ENCODE data around the gene ITGA1. TPM values are rescaled to one million over a fixed set of nuclear protein-coding genes. Genes with fewer than 3 reads are reported as not detected.

ITGA1 gene
- total RNA-seq, 4 donors from 2014 or later = 219 to 326 (median 240) TPM

DNA sequence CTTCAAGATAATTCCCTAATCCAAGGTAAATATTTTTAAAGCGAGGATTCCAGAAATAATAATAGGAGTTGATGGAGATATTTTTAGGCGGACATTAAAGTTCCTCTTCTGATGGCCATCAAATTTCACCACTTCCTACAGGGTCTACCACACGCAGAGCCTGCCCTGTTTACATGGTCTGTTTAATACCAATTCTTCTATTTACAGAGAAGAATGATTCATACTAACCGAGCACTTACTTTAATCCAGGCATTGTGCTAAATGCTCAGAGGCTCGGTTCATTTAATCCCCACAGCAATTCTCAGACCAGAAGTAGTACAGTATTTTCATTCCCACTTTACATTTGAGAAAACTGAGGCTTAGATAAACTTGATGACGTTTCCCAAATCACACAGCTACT is 3.0 kb upstream of the ITGA1 start:
- 52 to 60% methylated on average over 6 of the region's 6 CpGs for whole genome bisulfite sequencing, 2 donors (ENCODE audit: low coverage in 1 of 2)
- Histone ChIP-seq H3K27me3 (no peaks in the 10 kb centered on the region), H3K9me3 (no peaks in the 10 kb centered on the region), H3K4me3 (no peak overlapping the region), H3K4me1 (peaks cover 0 to 11% (median 0%) of the 10 kb centered on the region in 3 donors), H3K27ac (no peak overlapping the region), H3K36me3 (no peaks in the 10 kb centered on the region)
- ATAC-seq = no peak
- TF ChIP-seq CTCF (IDR thresholded peaks at IDR 0.05) (no peak), POLR2AphosphoS5 (IDR thresholded peaks at IDR 0.05) (no peak), EP300 (IDR thresholded peaks at IDR 0.05) (no peak), POLR2A (IDR thresholded peaks at IDR 0.05) (no peak)

GRCh38 chr5:52786391-52786790 is 1.3 kb upstream of the ITGA1 start:
- Histone ChIP-seq H3K4me3 (no peak overlapping the region), H3K4me1 (peaks cover 0 to 17% (median 0%) of the 10 kb centered on the region in 3 donors), H3K9me3 (no peaks in the 10 kb centered on the region), H3K36me3 (no peaks in the 10 kb centered on the region), H3K27me3 (no peaks in the 10 kb centered on the region), H3K27ac (peak overlapping the region; percentile 78 to 96 (median 93))
- TF ChIP-seq POLR2A (IDR thresholded peaks at IDR 0.05) (no peak), CTCF (IDR thresholded peaks at IDR 0.05) (no peak), POLR2AphosphoS5 (IDR thresholded peaks at IDR 0.05) (no peak)
- no peak for ATAC-seq
- WGBS, 2 donors (ENCODE audit: low coverage in 1 of 2) = 18 to 23% methylated on average over 4 of the region's 4 CpGs

- Histone ChIP-seq H3K27me3 (no peaks in the 10 kb centered on the region), H3K4me3 (peak overlapping the region; percentile 64 to 77), H3K27ac (peak overlapping the region; percentile 78 to 96 (median 93)), H3K36me3 (no peaks in the 10 kb centered on the region), H3K9me3 (no peaks in the 10 kb centered on the region), H3K4me1 (peaks cover 0 to 19% (median 0%) of the 10 kb centered on the region in 3 donors)
- 4 to 12% methylated on average over 10 to 11 of the region's 11 CpGs for WGBS, 2 donors (ENCODE audit: low coverage in 1 of 2)
- TF ChIP-seq POLR2A (IDR thresholded peaks at IDR 0.05) (no peak), CTCF (IDR thresholded peaks at IDR 0.05) (peak in 3 of 4 experiments; percentile 13 to 68 (median 37))
- ATAC-seq = no peak
Measured at GRCh38 chr5:52786949-52787599, 642 bp upstream of the ITGA1 start.

- Histone ChIP-seq H3K4me1 (peaks cover 0 to 31% (median 2%) of the 10 kb centered on the region in 3 donors), H3K36me3 (no peaks in the 10 kb centered on the region), H3K9me3 (no peaks in the 10 kb centered on the region), H3K27ac (peak overlapping the region; percentile 78 to 96 (median 93)), H3K4me3 (peak overlapping the region; percentile 64 to 77), H3K27me3 (no peaks in the 10 kb centered on the region)
- TF ChIP-seq CTCF (IDR thresholded peaks at IDR 0.05) (no peak), EP300 (IDR thresholded peaks at IDR 0.05) (no peak), POLR2A (IDR thresholded peaks at IDR 0.05) (no peak), POLR2AphosphoS5 (IDR thresholded peaks at IDR 0.05) (no peak)
- WGBS, 2 donors (ENCODE audit: low coverage in 1 of 2) = 2 to 4% methylated on average over 3 to 4 of the region's 7 CpGs
- ATAC-seq = no peak
Measured at GRCh38 chr5:52788505-52788821, 747 bp downstream of the ITGA1 start.

DNA sequence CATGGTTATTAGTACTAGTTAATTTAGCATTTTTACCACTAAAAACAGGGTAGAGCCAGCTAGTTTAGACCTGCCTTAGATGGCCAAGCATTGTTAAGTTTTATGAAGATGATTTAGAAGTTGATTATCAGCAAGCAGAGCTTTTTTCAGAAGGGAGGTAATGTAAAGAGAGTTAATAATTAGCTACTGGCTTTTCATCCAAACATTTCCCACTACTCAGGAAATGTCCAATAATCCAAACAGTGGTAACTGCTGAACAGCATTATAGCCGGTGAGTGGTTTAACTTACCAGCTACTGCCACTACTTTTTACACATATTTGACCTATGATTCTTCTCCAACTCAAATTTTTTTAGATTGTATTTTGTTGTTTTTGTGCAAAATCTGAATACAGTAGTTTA is 1.7 kb downstream of the ITGA1 start:
- H3K9me3 ChIP-seq = no peaks in the 10 kb centered on the region
- H3K4me3 ChIP-seq = peak overlapping the region; percentile 64 to 77
- no peak for TF ChIP-seq CTCF (IDR thresholded peaks at IDR 0.05)
- WGBS, 2 donors (ENCODE audit: low coverage in 1 of 2) = 17 to 33% methylated on average over 1 of the region's 1 CpG
- no peak for ATAC-seq
- H3K27me3 ChIP-seq = no peaks in the 10 kb centered on the region
- peak overlapping the region; percentile 78 to 96 (median 93) for H3K27ac ChIP-seq
- peaks cover 0 to 40% (median 2%) of the 10 kb centered on the region in 3 donors for H3K4me1 ChIP-seq
- H3K36me3 ChIP-seq = no peaks in the 10 kb centered on the region
